ENCODE data around the gene AGMO.

AGMO gene

GRCh38 chr7:15557186-15557585 lies 4.6 kb downstream of the AGMO start:
- Histone ChIP-seq H3K4me1 (ENCODE audit: low read depth, poor library complexity, severe bottlenecking) (no peaks in the 10 kb centered on the region), H2AFZ (ENCODE audit: low read depth) (no peak overlapping the region), H3K79me2 (ENCODE audit: insufficient read depth, low read depth) (no peaks in the 10 kb centered on the region), H3K36me3 (ENCODE audit: insufficient read depth) (no peaks in the 10 kb centered on the region), H3K27me3 (ENCODE audit: insufficient read depth, low read depth) (no peaks in the 10 kb centered on the region), H3K27ac (no peak overlapping the region), H3K4me2 (no peak overlapping the region), H3K9ac (no peak overlapping the region), H3K4me3 (IDR thresholded peaks at IDR 0.05; ENCODE audit: insufficient read depth, low read depth, low read length) (no peak overlapping the region), H4K20me1 (ENCODE audit: insufficient read depth) (no peaks in the 10 kb centered on the region)
- no peak for TF ChIP-seq CTCF (conservative IDR thresholded peaks at IDR 0.05; ENCODE audit: low read depth, low read length)

GRCh38 chr7:15556339-15557105 lies 5.3 kb downstream of the AGMO start:
- H3K9ac ChIP-seq, result no peak overlapping the region
- no peak overlapping the region for H3K27ac ChIP-seq
- H2AFZ ChIP-seq (ENCODE audit: low read depth), result no peak overlapping the region
- H4K20me1 ChIP-seq (ENCODE audit: insufficient read depth), result no peaks in the 10 kb centered on the region
- H3K4me3 ChIP-seq (IDR thresholded peaks at IDR 0.05; ENCODE audit: insufficient read depth, low read depth, low read length), result no peak overlapping the region
- TF ChIP-seq CTCF (conservative IDR thresholded peaks at IDR 0.05; ENCODE audit: low read depth, low read length), result no peak
- no peaks in the 10 kb centered on the region for H3K27me3 ChIP-seq (ENCODE audit: insufficient read depth, low read depth)
- H3K36me3 ChIP-seq (ENCODE audit: insufficient read depth), result no peaks in the 10 kb centered on the region
- no peak overlapping the region for H3K4me2 ChIP-seq
- H3K79me2 ChIP-seq (ENCODE audit: insufficient read depth, low read depth), result no peaks in the 10 kb centered on the region
- H3K4me1 ChIP-seq (ENCODE audit: low read depth, poor library complexity, severe bottlenecking), result no peaks in the 10 kb centered on the region

GRCh38 chr7:15555381-15555859 lies 6.4 kb downstream of the AGMO start:
- Histone ChIP-seq H3K9ac (no peak overlapping the region), H4K20me1 (ENCODE audit: insufficient read depth) (no peaks in the 10 kb centered on the region), H3K27ac (no peak overlapping the region), H3K36me3 (ENCODE audit: insufficient read depth) (no peaks in the 10 kb centered on the region), H2AFZ (ENCODE audit: low read depth) (no peak overlapping the region), H3K4me1 (ENCODE audit: low read depth, poor library complexity, severe bottlenecking) (no peaks in the 10 kb centered on the region), H3K4me2 (no peak overlapping the region), H3K4me3 (IDR thresholded peaks at IDR 0.05; ENCODE audit: insufficient read depth, low read depth, low read length) (no peak overlapping the region), H3K79me2 (ENCODE audit: insufficient read depth, low read depth) (no peaks in the 10 kb centered on the region), H3K27me3 (ENCODE audit: insufficient read depth, low read depth) (no peaks in the 10 kb centered on the region)
- no peak for TF ChIP-seq CTCF (conservative IDR thresholded peaks at IDR 0.05; ENCODE audit: low read depth, low read length)

- Histone ChIP-seq H3K36me3 (ENCODE audit: insufficient read depth) (no peaks in the 10 kb centered on the region), H3K9ac (no peak overlapping the region), H2AFZ (ENCODE audit: low read depth) (no peak overlapping the region), H3K4me3 (IDR thresholded peaks at IDR 0.05; ENCODE audit: insufficient read depth, low read depth, low read length) (no peak overlapping the region), H3K27ac (no peak overlapping the region), H3K4me1 (ENCODE audit: low read depth, poor library complexity, severe bottlenecking) (no peaks in the 10 kb centered on the region), H3K4me2 (no peak overlapping the region), H3K79me2 (ENCODE audit: insufficient read depth, low read depth) (no peaks in the 10 kb centered on the region), H4K20me1 (ENCODE audit: insufficient read depth) (no peaks in the 10 kb centered on the region), H3K27me3 (ENCODE audit: insufficient read depth, low read depth) (no peaks in the 10 kb centered on the region)
- no peak for TF ChIP-seq CTCF (conservative IDR thresholded peaks at IDR 0.05; ENCODE audit: low read depth, low read length)
These were observed 7.1 kb downstream of the AGMO start for GRCh38 chr7:15554744-15555143.
